OCI-LY1 (cell line): ENCODE results near the gene VPS16.

Experiments
- H2AFZ ChIP-seq: fragments of 200-600 bp; sonication (generic), shearing (Covaris generic); 2 replicates; pipeline ENCODE4 v1.6.0; 2014; ENCODE audit warnings: antibody characterized with exemption, mild to moderate bottlenecking, low read length
- H3F3A ChIP-seq: fragments of 200-600 bp; sonication (generic), shearing (Covaris generic); 2 replicates; pipeline ENCODE4 v1.6.0; 2014; ENCODE audit warnings: mild to moderate bottlenecking, antibody characterized with exemption, low read length, moderate library complexity; ENCODE audit not compliant: insufficient read depth
- H3K27ac ChIP-seq: fragments of 200-600 bp; sonication (generic); 2 replicates; pipeline ENCODE4 v1.5.1; 2014; ENCODE audit warnings: low read length, mixed run types, mild to moderate bottlenecking, low read depth; ENCODE audit not compliant: poor library complexity, severe bottlenecking
- H3K27me3 ChIP-seq: fragments of 200-600 bp; sonication (generic); 2 replicates; pipeline ENCODE4 v1.6.0; 2014; ENCODE audit warnings: antibody characterized with exemption, mild to moderate bottlenecking, low read length, moderate library complexity; ENCODE audit not compliant: insufficient read depth
- H3K36me3 ChIP-seq: fragments of 200-600 bp; sonication (generic); 2 replicates; pipeline ENCODE4 v1.6.1; 2014; ENCODE audit warnings: mild to moderate bottlenecking, antibody characterized with exemption, low read length, moderate library complexity, mixed read lengths; ENCODE audit not compliant: insufficient read depth
- H3K4me1 ChIP-seq: fragments of 200-600 bp; sonication (generic); 2 replicates; pipeline ENCODE4 v1.5.1; 2014; ENCODE audit warnings: mild to moderate bottlenecking, low read length, moderate library complexity; ENCODE audit not compliant: insufficient read depth, severe bottlenecking
- H3K4me2 ChIP-seq: fragments of 200-600 bp; sonication (generic), shearing (Covaris generic); 2 replicates; pipeline ENCODE4 v1.6.1; 2014; ENCODE audit warnings: low read length
- H3K4me3 ChIP-seq: fragments of 200-600 bp; sonication (generic); 2 replicates; pipeline ENCODE4 v1.5.1; 2014; ENCODE audit warnings: low read length, low read depth, mild to moderate bottlenecking, mixed read lengths; ENCODE audit not compliant: poor library complexity, severe bottlenecking
- H3K79me2 ChIP-seq: fragments of 200-600 bp; shearing (Covaris generic); 2 replicates; pipeline ENCODE4 v1.6.1; 2016; ENCODE audit warnings: mixed run types, low read length, mixed read lengths; ENCODE audit not compliant: insufficient read depth
- H3K9ac ChIP-seq: fragments of 200-600 bp; sonication (generic), shearing (Covaris generic); 2 replicates; pipeline ENCODE4 v1.6.1; 2014; ENCODE audit warnings: mild to moderate bottlenecking, low read length, mixed read lengths
- H3K9me2 ChIP-seq: fragments of 200-600 bp; sonication (generic), shearing (Covaris generic); 2 replicates; pipeline ENCODE4 v1.6.1; 2014; ENCODE audit warnings: low read depth, mild to moderate bottlenecking, low read length, mixed read lengths
- H3K9me3 ChIP-seq: fragments of 200-600 bp; shearing (Covaris generic); 2 replicates; pipeline ENCODE4 v1.6.1; 2014; ENCODE audit warnings: low read length, mixed read lengths
- H4K20me1 ChIP-seq: fragments of 200-600 bp; sonication (generic), shearing (Covaris generic); 2 replicates; pipeline ENCODE4 v1.6.0; 2016; ENCODE audit warnings: mild to moderate bottlenecking, low read length; ENCODE audit not compliant: insufficient read depth
- EZH2 ChIP-seq: fragments of 200-600 bp; sonication (generic), shearing (Covaris generic); IDR thresholded peaks from 2 replicates; pipeline ENCODE4 v1.8.0; 2017; ENCODE audit warnings: borderline replicate concordance, mixed run types, mild to moderate bottlenecking, antibody characterized with exemption, low read length, moderate library complexity, mixed read lengths
- TF ChIP-seq, protein P1 (sequence below): fragments of 200-600 bp; sonication (generic), shearing (Covaris generic); IDR thresholded peaks from 2 replicates; pipeline ENCODE4 v1.5.1; 2017; ENCODE audit warnings: mild to moderate bottlenecking, antibody characterized with exemption, low read length, moderate library complexity, mixed read lengths

The VPS16 gene

GRCh38 chr20:2801286-2801728 lies 39.2 kb upstream of the VPS16 start:
- H3K4me1 ChIP-seq: no peaks in the 10 kb centered on the region
- no peak overlapping the region for H3K27ac ChIP-seq
- no peaks in the 10 kb centered on the region for H3K9me3 ChIP-seq
- TF ChIP-seq EZH2: no peak
- TF ChIP-seq, protein P1, sequence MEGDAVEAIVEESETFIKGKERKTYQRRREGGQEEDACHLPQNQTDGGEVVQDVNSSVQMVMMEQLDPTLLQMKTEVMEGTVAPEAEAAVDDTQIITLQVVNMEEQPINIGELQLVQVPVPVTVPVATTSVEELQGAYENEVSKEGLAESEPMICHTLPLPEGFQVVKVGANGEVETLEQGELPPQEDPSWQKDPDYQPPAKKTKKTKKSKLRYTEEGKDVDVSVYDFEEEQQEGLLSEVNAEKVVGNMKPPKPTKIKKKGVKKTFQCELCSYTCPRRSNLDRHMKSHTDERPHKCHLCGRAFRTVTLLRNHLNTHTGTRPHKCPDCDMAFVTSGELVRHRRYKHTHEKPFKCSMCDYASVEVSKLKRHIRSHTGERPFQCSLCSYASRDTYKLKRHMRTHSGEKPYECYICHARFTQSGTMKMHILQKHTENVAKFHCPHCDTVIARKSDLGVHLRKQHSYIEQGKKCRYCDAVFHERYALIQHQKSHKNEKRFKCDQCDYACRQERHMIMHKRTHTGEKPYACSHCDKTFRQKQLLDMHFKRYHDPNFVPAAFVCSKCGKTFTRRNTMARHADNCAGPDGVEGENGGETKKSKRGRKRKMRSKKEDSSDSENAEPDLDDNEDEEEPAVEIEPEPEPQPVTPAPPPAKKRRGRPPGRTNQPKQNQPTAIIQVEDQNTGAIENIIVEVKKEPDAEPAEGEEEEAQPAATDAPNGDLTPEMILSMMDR: no peak
- no peak overlapping the region for H2AFZ ChIP-seq
- H3K36me3 ChIP-seq: no peaks in the 10 kb centered on the region
- H3K4me2 ChIP-seq: no peak overlapping the region
- H3K79me2 ChIP-seq: no peaks in the 10 kb centered on the region
- H3K27me3 ChIP-seq: peaks cover 4% of the 10 kb centered on the region; the same call in 1 of the 2 replicates
- H3K4me3 ChIP-seq: no peak overlapping the region
- H3F3A ChIP-seq: no peaks in the 10 kb centered on the region
- H3K9ac ChIP-seq: no peak overlapping the region
- no peaks in the 10 kb centered on the region for H3K9me2 ChIP-seq
- H4K20me1 ChIP-seq: no peaks in the 10 kb centered on the region

- Histone ChIP-seq H3K79me2 (no peaks in the 10 kb centered on the region), H3K27ac (no peak overlapping the region), H3K4me3 (no peak overlapping the region), H3K9me3 (no peaks in the 10 kb centered on the region), H3K4me1 (no peaks in the 10 kb centered on the region), H2AFZ (no peak overlapping the region), H3K36me3 (no peaks in the 10 kb centered on the region), H3K9me2 (no peaks in the 10 kb centered on the region), H3F3A (no peaks in the 10 kb centered on the region), H4K20me1 (no peaks in the 10 kb centered on the region), H3K4me2 (no peak overlapping the region), H3K9ac (no peak overlapping the region), H3K27me3 (no peaks in the 10 kb centered on the region)
- no peak for TF ChIP-seq EZH2
- TF ChIP-seq, protein P1: no peak
Measured at GRCh38 chr20:2804041-2804828, 36.3 kb upstream of the VPS16 start.

- H3K9ac ChIP-seq: no peak overlapping the region
- no peaks in the 10 kb centered on the region for H4K20me1 ChIP-seq
- no peak overlapping the region for H2AFZ ChIP-seq
- H3F3A ChIP-seq: no peaks in the 10 kb centered on the region
- H3K27me3 ChIP-seq: no peaks in the 10 kb centered on the region
- H3K4me1 ChIP-seq: no peaks in the 10 kb centered on the region
- H3K4me2 ChIP-seq: no peak overlapping the region
- H3K79me2 ChIP-seq: no peaks in the 10 kb centered on the region
- H3K27ac ChIP-seq: no peak overlapping the region
- no peaks in the 10 kb centered on the region for H3K9me2 ChIP-seq
- H3K4me3 ChIP-seq: no peak overlapping the region
- H3K36me3 ChIP-seq: no peaks in the 10 kb centered on the region
- TF ChIP-seq EZH2: no peak
- TF ChIP-seq, protein P1: no peak
- no peaks in the 10 kb centered on the region for H3K9me3 ChIP-seq
Measured at GRCh38 chr20:2804852-2805688, 35.5 kb upstream of the VPS16 start.
